PFSK-1 (cell line): ENCODE measurements around the gene ARPC1B.

Source experiments
- FOXP2 ChIP-seq: optimal IDR thresholded peaks from 2 replicates; pipeline ENCODE3; 2011; ENCODE audit warnings: borderline replicate concordance, control low read depth, inconsistent platforms; ENCODE audit not compliant: insufficient read depth; ENCODE audit errors: extremely low read length, extremely low read depth
- POLR2AphosphoS5 ChIP-seq: IDR thresholded peaks from 2 replicates; pipeline ENCODE4 v1.6.1; 2012; ENCODE audit warnings: low read depth, mild to moderate bottlenecking, control low read depth, low read length, moderate library complexity
- REST ChIP-seq, 2 experiments: IDR thresholded peaks; 2 replicates each; pipeline versions ENCODE4 v1.6.1 to v1.8.0; 2011 to 2012; ENCODE audit warnings: low read depth in 2 of 2, low read length in 2 of 2, control low read depth in 1 of 2, inconsistent platforms in 1 of 2, mild to moderate bottlenecking in 1 of 2, moderate library complexity in 1 of 2; ENCODE audit not compliant: insufficient read depth in 1 of 2
- SIN3A ChIP-seq: IDR thresholded peaks from 2 replicates; pipeline ENCODE4 v1.6.1; 2012; ENCODE audit warnings: mild to moderate bottlenecking, low read length, moderate library complexity, borderline replicate concordance; ENCODE audit not compliant: insufficient read depth
- TAF1 ChIP-seq: IDR thresholded peaks from 2 replicates; pipeline ENCODE4 v1.6.1; 2012; ENCODE audit warnings: low read length, control low read depth, borderline replicate concordance; ENCODE audit not compliant: insufficient read depth

The ARPC1B gene

GRCh38 chr7:99420986-99421385 lies 46.5 kb downstream of the ARPC1B start:
- no peak for TF ChIP-seq FOXP2
- TF ChIP-seq SIN3A: no peak
- TF ChIP-seq POLR2AphosphoS5: no peak
- TF ChIP-seq REST (IDR thresholded peaks at IDR 0.05; ENCODE audit: insufficient read depth in 1 of 2, low read depth in 2 of 2, low read length in 2 of 2): no peak
- TF ChIP-seq TAF1: no peak

- TF ChIP-seq POLR2AphosphoS5 (no peak), REST (IDR thresholded peaks at IDR 0.05; ENCODE audit: insufficient read depth in 1 of 2, low read depth in 2 of 2, low read length in 2 of 2) (no peak), SIN3A (no peak), FOXP2 (no peak), TAF1 (no peak)
Measured at GRCh38 chr7:99422186-99422585, 47.7 kb downstream of the ARPC1B start.

GRCh38 chr7:99422625-99423024 lies 48.1 kb downstream of the ARPC1B start:
- no peak for TF ChIP-seq POLR2AphosphoS5
- TF ChIP-seq SIN3A: no peak
- no peak for TF ChIP-seq REST (IDR thresholded peaks at IDR 0.05; ENCODE audit: insufficient read depth in 1 of 2, low read depth in 2 of 2, low read length in 2 of 2)
- TF ChIP-seq FOXP2: no peak
- TF ChIP-seq TAF1: no peak

DNA sequence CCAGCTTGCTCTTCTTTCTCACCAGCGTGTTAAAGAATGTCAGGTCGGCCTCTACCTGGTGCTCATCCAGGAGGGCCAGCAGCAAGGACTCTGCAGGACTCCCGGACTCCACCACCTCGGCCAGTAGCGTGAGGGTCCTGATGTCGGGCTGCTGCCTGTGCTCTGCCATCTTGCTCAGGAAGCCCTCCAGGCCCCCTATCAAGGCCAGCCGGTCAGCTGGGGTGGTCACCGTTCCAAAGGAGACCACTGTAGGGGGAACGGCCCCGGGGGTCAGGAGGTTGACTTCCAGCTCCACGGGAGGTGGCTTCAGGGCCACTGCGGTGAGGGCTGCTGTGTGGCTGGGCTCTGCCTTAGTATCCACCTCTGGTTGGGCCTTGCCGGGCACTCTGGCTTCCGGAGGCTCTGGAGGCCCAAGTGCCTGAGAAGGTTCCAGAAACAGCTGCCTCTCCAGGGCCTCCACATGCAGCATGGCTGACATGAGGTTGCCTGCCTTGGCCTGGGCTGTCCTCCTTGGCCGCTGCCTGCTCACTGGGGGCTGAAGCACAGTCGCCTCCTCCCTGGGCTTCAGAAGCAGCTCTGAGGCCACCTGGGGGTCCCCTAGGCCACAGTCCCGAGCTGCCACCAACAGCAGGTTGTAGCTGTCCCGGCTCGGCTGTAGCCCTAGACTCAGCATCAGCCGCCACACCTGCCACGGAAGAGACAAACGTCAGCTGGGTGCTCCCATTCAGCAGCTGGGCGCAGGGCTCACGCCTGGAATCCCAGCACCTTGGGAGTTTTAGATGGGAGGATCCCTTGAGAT lies 50.6 kb downstream of the ARPC1B start:
- TF ChIP-seq TAF1: no peak

GRCh38 chr7:99428972-99429566 lies 54.5 kb downstream of the ARPC1B start:
- TF ChIP-seq POLR2AphosphoS5 (no peak), FOXP2 (no peak)

- no peak for TF ChIP-seq SIN3A
- no peak for TF ChIP-seq REST (IDR thresholded peaks at IDR 0.05; ENCODE audit: insufficient read depth in 1 of 2, low read depth in 2 of 2, low read length in 2 of 2)
- no peak for TF ChIP-seq POLR2AphosphoS5
- no peak for TF ChIP-seq TAF1
- no peak for TF ChIP-seq FOXP2
Measured at GRCh38 chr7:99429756-99430155, 55.2 kb downstream of the ARPC1B start.
